BJ (cell line): ENCODE measurements around the gene PAK5. TPM values are rescaled to one million over a fixed set of nuclear protein-coding genes. Genes with fewer than 3 reads are reported as not detected.
"Not testable (repeated sequence)": the region's sequence is repeated elsewhere in the genome, so short reads cannot be mapped to it uniquely, and the experiment has no call there.

Experiments
- CTCF ChIA-PET: fragments of 350-600 bp; formaldehyde crosslinking; extraction: SDS; loops from one replicate; lab custom pipeline; 2021; ENCODE audit warnings: antibody characterized with exemption, inconsistent platforms; lab: Yijun Ruan, JAX
- POLR2A ChIA-PET: fragments of 300-600 bp; sonication (Branson Sonifier 250); formaldehyde crosslinking; extraction: SDS; loops from one replicate; lab custom pipeline; 2021; ENCODE audit warnings: antibody characterized with exemption; lab: Charles Lee
- DNase-seq: peaks from one replicate; pipeline ENCODE4 v3.0.0-alpha.2; 2011; ENCODE audit warnings: low read depth
- H3K27me3 ChIP-seq: 2 replicates; pipeline ENCODE4 v1.6.0; 2011; ENCODE audit warnings: low read length; ENCODE audit not compliant: control insufficient read depth, insufficient read depth
- H3K36me3 ChIP-seq: 2 replicates; pipeline ENCODE4 v1.5.1; 2011; ENCODE audit warnings: low read length; ENCODE audit not compliant: control insufficient read depth, insufficient read depth
- H3K4me3 ChIP-seq: 2 replicates; pipeline ENCODE4 v1.5.1; 2011; ENCODE audit warnings: low read depth, mild to moderate bottlenecking, control low read depth, low read length
- polyA plus RNA-seq: library from polyadenylated mRNA; depleted of rRNA; stranded (reverse); fragments of >200 nt; gene quantifications from 2 replicates; pipeline ENCODE4 v1.2.3, GENCODE V29; 2011
- TF ChIP-seq, protein P1 (sequence below): IDR thresholded peaks from 2 replicates; pipeline ENCODE4 v1.5.1; 2011; ENCODE audit warnings: low read depth, mild to moderate bottlenecking, control low read depth, inconsistent platforms, low read length, moderate library complexity; ENCODE audit not compliant: insufficient read depth

Gene PAK5
- polyA plus RNA-seq, 1 experiment = not detected

DNA sequence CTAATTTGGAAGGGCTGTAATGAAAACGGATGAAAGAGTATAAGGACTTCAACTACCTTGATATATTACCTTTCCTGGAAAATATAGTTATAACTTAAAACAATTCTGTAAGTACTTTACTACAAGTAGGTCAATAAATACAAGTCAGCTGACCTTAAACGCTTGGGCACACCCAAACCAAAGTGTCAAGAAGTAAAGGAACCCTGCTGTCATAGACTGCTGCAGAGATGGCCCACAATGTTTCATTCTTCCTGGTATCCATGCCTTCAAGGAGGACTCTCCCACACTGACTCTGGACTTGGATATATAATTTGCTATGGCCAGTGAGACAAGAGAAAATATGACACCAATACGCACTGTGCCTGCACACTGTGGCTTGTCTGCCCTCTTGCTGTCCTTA is 192.5 kb downstream of the PAK5 start:
- no peak for DNase-seq
- POLR2A ChIA-PET = no interaction called here
- Histone ChIP-seq H3K4me3 (no peak overlapping the region), H3K36me3 (no peaks in the 10 kb centered on the region), H3K27me3 (no peaks in the 10 kb centered on the region)
- TF ChIP-seq, protein P1, sequence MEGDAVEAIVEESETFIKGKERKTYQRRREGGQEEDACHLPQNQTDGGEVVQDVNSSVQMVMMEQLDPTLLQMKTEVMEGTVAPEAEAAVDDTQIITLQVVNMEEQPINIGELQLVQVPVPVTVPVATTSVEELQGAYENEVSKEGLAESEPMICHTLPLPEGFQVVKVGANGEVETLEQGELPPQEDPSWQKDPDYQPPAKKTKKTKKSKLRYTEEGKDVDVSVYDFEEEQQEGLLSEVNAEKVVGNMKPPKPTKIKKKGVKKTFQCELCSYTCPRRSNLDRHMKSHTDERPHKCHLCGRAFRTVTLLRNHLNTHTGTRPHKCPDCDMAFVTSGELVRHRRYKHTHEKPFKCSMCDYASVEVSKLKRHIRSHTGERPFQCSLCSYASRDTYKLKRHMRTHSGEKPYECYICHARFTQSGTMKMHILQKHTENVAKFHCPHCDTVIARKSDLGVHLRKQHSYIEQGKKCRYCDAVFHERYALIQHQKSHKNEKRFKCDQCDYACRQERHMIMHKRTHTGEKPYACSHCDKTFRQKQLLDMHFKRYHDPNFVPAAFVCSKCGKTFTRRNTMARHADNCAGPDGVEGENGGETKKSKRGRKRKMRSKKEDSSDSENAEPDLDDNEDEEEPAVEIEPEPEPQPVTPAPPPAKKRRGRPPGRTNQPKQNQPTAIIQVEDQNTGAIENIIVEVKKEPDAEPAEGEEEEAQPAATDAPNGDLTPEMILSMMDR = no peak
- CTCF ChIA-PET = interaction anchor here (0.7 kb wide), 1 partner anchor 310 kb away, joined by 3 read pairs; no protein-coding TSS in a partner anchor

DNA sequence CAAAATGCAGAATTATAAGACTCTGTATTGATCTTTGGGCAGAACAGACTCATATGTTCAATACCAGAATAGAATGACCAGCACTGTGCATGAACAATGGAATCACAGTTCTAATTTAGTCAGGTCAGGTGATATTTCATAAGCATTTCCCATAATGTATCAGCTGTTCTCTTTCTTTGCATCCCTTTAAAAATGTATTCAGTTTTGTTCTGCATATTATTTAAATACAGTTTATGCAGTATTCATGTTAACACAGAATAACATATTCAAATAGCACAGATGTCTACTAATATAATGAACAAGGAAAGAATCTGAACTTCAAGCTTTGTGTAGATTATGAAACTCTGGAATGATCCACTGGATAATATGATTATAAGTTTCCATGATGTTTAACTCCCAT is 196.0 kb downstream of the PAK5 start:
- no peak for DNase-seq
- Histone ChIP-seq H3K4me3 (no peak overlapping the region), H3K27me3 (no peaks in the 10 kb centered on the region), H3K36me3 (no peaks in the 10 kb centered on the region)
- TF ChIP-seq, protein P1 = no peak
- CTCF ChIA-PET = no interaction called here
- POLR2A ChIA-PET = no interaction called here

DNA sequence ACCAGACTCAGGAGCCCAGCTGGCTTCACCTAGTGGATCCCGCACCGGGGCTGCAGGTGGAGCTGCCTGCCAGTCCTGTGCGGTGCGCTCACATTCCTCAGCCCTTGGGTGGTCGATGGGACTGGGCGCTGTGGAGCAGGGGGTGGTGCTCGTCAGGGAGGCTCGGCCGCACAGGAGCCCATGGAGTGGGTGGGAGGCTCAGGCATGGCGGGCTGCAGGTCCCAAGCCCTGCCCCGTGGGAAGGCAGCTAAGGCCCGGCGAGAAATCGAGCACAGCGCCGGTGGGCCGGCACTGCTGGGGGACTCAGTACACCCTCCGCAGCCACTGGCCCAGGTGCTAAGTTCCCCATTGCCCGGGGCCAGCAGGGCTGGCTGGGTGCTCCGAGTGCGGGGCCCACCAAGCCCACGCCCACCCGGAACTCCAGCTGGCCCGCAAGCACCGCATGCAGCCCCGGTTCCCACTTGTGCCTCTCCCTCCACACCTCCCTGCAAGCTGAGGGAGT is 197.3 kb downstream of the PAK5 start:
- POLR2A ChIA-PET, CTCF ChIA-PET, H3K4me3 ChIP-seq, DNase-seq, H3K27me3 ChIP-seq, H3K36me3 ChIP-seq: not testable (repeated sequence)

DNA sequence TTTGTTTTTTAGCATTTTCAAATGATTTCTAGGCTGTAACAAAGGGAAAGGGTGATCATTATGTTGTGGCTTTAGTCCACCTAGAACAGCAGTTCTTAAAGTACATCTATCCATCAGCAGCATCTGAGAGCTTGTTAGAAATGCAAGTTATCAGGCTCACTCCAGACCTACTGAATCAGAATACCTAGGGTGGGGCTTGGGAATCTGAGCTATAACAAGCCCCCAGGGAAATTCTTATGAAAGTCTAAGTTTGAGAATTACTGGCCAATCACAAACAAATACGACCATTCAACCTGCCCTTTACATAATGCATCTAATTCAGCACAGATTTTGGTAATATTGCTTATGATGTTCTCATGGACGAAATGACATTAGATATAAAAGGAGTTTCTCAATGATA is 201.0 kb downstream of the PAK5 start:
- H3K36me3 ChIP-seq = no peaks in the 10 kb centered on the region
- ChIA-PET POLR2A (no interaction called here), CTCF (interaction anchor here (0.9 to 1.0 kb wide), 2 partner anchors 21 to 230 kb away, joined by 3 read pairs; no protein-coding TSS in a partner anchor)
- TF ChIP-seq, protein P1 = no peak
- H3K4me3 ChIP-seq = no peak overlapping the region
- DNase-seq = no peak
- no peaks in the 10 kb centered on the region for H3K27me3 ChIP-seq

DNA sequence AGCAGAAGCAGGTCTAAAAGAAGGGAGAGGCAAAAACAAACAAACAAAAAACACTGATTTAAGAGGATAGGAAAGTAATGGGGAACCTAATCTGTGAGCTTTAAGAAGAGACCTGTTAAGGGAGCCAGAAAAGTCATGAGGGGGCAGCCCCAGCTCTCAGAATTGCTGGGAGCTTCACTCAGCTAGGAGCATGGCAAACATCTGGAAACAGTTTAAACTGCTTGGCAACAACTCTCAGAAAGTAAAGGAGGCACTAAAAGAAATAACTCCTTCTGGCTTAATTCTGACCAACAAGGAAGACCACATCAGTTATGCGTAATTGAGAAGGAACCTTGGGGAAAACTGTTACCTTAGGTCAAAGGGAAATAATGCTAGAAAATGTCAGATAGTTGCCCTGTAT is 203.1 kb downstream of the PAK5 start:
- H3K27me3 ChIP-seq = no peaks in the 10 kb centered on the region
- ChIA-PET CTCF (no interaction called here), POLR2A (no interaction called here)
- TF ChIP-seq, protein P1 = no peak
- H3K4me3 ChIP-seq = no peak overlapping the region
- no peak for DNase-seq
- H3K36me3 ChIP-seq = no peaks in the 10 kb centered on the region

DNA sequence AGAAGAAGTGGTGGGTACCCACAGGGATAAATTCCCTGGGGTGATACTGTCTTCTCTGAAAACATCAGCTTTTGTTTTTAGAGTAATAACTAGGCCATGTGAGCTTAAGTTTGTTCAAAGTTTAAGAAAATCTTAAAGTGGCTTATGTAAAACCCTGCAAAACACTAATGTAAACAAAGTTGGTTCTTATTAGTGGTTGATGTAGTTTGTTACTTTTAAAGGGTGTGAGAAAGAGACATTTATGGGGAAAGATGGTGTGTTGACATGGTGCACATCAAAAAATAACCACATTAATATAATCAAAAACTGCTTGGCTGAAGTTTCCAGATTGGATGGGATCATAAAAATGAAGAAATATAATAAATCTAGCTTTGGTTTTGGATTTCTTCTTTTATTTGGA is 204.5 kb downstream of the PAK5 start:
- ChIA-PET POLR2A (no interaction called here), CTCF (interaction anchor here (1.4 to 1.7 kb wide), 2 partner anchors 17 to 24 kb away, joined by 3 to 4 read pairs; no protein-coding TSS in a partner anchor)
- Histone ChIP-seq H3K27me3 (no peaks in the 10 kb centered on the region), H3K36me3 (no peaks in the 10 kb centered on the region), H3K4me3 (no peak overlapping the region)
- TF ChIP-seq, protein P1 = no peak
- no peak for DNase-seq
